ENCODE results near the gene DDX39B.

The DDX39B gene

GRCh38 chr6:31585491-31585890 is 43.7 kb upstream of the DDX39B start:
- in situ Hi-C loops (cut with MboI; ENCODE audit: low pct_unique_long_range_greater_than_20kb, low sequenced_read_pairs, unreplicated experiment) = no loop called here
- peak; percentile 41 for DNase-seq (ENCODE audit: low spot score)
- peak; percentile 71 for TF ChIP-seq CTCF (IDR thresholded peaks at IDR 0.05; ENCODE audit: extremely low read depth, insufficient read depth, missing control alignments)

- TF ChIP-seq CTCF (IDR thresholded peaks at IDR 0.05; ENCODE audit: extremely low read depth, insufficient read depth, missing control alignments) = no peak
- no peak for DNase-seq (ENCODE audit: low spot score)
- in situ Hi-C loops (cut with MboI; ENCODE audit: low pct_unique_long_range_greater_than_20kb, low sequenced_read_pairs, unreplicated experiment) = no loop called here
Observed at GRCh38 chr6:31582230-31582643, 40.4 kb upstream of the DDX39B start, which contains the start of gene LTB. LTB (minus strand) TSS chr6:31582424; CDS start chr6:31582417, 7 bp downstream.

GRCh38 chr6:31581434-31582229 is 39.8 kb upstream of the DDX39B start:
- in situ Hi-C loops (cut with MboI; ENCODE audit: low pct_unique_long_range_greater_than_20kb, low sequenced_read_pairs, unreplicated experiment) = no loop called here
- DNase-seq (ENCODE audit: low spot score) = no peak
- no peak for TF ChIP-seq CTCF (IDR thresholded peaks at IDR 0.05; ENCODE audit: extremely low read depth, insufficient read depth, missing control alignments)

- in situ Hi-C loops (cut with MboI; ENCODE audit: low pct_unique_long_range_greater_than_20kb, low sequenced_read_pairs, unreplicated experiment) = no loop called here
- DNase-seq (ENCODE audit: low spot score) = peak; percentile 85
- TF ChIP-seq CTCF (IDR thresholded peaks at IDR 0.05; ENCODE audit: extremely low read depth, insufficient read depth, missing control alignments) = peak; percentile 96
Observed at GRCh38 chr6:31580807-31581433, 39.1 kb upstream of the DDX39B start.

- in situ Hi-C loops (cut with MboI; ENCODE audit: low pct_unique_long_range_greater_than_20kb, low sequenced_read_pairs, unreplicated experiment) = no loop called here
- DNase-seq (ENCODE audit: low spot score) = no peak
- TF ChIP-seq CTCF (IDR thresholded peaks at IDR 0.05; ENCODE audit: extremely low read depth, insufficient read depth, missing control alignments) = no peak
Observed at GRCh38 chr6:31580438-31580740, 38.6 kb upstream of the DDX39B start.

GRCh38 chr6:31579546-31580437 is 38.0 kb upstream of the DDX39B start:
- in situ Hi-C loops (cut with MboI; ENCODE audit: low pct_unique_long_range_greater_than_20kb, low sequenced_read_pairs, unreplicated experiment) = no loop called here
- DNase-seq (ENCODE audit: low spot score) = no peak
- TF ChIP-seq CTCF (IDR thresholded peaks at IDR 0.05; ENCODE audit: extremely low read depth, insufficient read depth, missing control alignments) = no peak
